GM21576 (cell line): ENCODE results near the gene KRT9.
"Not testable (repeated sequence)": the region's sequence is repeated elsewhere in the genome, so short reads cannot be mapped to it uniquely, and the experiment has no call there.

Source experiments
- ATAC-seq: cut with Tn5 transposase; IDR thresholded peaks from one replicate; pipeline ENCODE4 v1.9.1; 2021; ENCODE audit warnings: mild to moderate bottlenecking, moderate library complexity; ENCODE audit not compliant: unreplicated experiment

Gene KRT9

DNA sequence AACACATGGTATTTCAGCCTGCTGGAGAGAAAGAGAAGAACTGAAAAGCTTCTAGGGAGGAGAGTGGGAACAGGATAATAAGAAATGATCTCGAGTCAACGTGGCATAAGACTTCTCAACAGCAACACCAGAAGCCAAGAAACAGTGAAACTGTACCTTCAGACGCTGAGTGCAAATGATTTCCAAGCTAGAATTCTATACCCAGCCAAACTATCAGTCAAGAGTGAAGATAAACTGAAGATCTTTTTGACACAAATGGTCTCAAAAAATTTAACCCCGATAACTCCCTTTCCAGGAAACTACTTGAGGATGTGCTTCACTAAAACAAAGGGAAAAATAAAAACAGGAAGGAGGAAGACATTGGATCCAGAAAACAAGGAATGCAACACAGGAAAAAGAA, 35.1 kb upstream of the KRT9 start:
- not testable (repeated sequence) for ATAC-seq

DNA sequence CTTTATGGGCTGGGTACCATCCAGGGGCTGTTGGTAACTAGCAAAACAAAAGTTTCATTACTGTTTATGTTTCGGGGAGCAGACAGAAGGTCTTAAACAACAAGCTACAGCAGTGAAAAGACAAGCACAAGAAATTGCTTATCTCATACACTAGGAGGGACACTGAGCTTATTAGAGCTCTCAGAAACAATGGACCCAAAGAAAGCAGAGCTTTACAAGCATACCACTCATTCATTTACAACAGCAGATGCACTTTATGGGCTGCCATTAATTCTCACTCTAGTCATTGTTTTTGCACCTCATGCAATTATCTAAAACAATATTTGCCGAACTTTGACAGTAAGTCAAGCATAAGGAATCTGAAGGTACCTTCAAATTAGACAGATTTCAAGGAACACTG, 30.7 kb upstream of the KRT9 start:
- ATAC-seq: no peak

DNA sequence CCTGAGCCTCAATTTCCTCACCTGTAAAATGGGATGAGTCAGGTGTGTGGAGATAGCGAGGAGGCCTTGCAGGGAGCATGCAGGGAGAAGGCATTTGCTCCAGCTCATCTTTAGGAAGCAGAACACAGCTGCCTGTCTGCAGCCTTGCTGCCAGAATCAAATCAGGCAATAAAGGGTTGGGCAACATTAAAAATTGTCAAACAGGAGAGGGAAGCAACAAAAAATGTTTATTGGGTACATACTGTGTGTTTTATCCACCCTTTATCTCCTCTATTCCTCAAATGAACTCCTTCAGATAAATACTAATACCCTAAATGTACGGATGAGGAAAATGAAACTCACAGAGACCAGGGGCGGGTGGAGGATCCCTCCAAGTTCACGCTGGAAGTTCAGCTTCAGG, 28.5 kb upstream of the KRT9 start:
- ATAC-seq: no peak

DNA sequence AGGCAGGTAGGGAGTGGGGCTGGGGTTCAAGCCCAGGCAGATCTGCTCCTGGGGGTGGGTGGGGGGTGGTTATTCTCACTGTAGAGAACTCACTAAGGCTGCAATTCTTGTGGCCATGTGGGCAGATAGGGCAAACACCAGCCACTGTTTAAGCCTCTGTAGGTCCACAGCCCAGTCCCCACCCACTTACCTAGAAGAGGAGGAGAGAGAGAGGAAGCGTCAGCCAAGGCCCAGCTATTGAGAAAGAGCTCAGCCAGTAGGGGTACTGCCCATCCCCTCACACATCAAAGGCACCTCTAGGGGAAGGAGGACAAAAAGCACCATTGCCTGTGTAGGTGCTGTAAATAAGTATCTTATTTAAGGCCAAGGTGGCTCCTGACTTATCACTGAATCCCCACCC, 27.8 kb upstream of the KRT9 start:
- no peak for ATAC-seq

DNA sequence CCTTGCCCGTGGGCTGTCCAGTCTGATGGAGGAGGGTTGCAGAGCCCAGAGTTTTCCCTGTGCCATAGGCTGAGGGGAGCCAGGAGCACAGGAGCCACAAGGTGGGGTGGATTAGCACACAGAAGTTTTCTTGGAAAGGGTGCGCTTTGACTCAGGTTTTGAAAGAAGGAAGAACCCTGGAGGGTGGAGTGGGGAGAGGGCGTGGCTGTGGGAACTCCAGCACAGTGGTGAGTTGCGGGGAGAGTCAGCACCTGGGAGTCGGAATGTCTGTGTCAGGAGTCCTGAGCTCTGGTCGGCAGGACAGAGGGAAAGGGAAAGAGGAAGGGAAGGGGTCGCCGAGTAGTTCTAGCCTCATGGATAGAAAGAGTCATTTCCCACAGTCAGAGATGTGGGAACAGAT, 23.7 kb upstream of the KRT9 start:
- ATAC-seq: no peak

- ATAC-seq: no peak
These were observed 22.6 kb upstream of the KRT9 start for GRCh38 chr17:41594363-41594915.

DNA sequence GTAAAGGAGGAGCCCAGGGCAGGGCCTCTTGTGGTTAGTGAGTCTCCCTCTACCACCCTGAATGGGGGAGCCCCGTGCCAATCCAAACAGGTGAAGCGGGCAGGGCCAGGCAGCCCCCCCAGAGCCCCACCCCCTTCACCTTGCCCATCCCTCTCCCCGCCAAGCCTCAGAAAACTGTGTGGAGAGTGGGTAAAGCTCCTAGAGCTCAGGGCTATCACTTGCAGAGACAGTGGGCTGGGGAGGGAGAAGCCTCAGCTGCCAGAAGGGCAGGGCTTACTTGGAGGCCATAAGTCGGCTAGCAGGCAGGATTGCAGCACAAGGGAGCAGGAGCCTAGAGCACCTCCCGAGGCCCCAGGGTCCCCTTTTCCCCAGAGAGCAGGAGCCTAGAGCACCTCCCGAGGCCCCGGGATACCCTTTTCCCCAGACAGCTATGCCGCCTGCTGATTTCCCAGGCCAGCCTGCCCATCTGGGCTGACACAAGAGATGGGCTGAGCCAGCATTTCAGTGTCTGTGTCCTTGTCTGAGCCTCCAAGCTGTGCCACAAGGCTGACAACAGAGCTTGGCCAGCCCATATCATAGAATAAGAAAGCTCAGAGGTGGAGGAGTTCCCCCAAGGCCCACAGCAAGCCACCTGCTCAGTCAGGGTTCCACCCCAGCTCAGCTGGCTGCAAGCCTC, 21.6 kb upstream of the KRT9 start:
- ATAC-seq: no peak

GRCh38 chr17:41592601-41593305, 20.9 kb upstream of the KRT9 start:
- ATAC-seq: no peak

DNA sequence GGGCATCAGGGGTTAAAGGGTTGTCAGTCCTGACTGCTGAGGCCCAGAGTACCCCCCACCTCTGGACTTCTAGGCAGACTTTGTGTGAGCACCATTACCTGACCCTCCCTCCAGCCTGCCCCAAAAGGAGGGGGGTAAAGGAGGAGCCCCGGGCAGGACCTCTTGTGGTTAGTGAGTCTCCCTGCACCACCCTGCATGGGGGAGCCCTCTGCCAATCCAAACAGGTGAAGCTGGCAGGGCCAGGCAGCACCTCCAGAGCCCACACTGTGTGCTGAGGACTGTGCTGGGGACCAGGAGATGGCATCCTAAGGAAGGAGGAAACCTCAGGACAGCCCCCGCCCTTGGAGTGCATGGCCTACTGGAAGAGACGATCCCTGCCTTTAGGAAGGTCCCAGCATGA, 17.4 kb upstream of the KRT9 start:
- no peak for ATAC-seq

DNA sequence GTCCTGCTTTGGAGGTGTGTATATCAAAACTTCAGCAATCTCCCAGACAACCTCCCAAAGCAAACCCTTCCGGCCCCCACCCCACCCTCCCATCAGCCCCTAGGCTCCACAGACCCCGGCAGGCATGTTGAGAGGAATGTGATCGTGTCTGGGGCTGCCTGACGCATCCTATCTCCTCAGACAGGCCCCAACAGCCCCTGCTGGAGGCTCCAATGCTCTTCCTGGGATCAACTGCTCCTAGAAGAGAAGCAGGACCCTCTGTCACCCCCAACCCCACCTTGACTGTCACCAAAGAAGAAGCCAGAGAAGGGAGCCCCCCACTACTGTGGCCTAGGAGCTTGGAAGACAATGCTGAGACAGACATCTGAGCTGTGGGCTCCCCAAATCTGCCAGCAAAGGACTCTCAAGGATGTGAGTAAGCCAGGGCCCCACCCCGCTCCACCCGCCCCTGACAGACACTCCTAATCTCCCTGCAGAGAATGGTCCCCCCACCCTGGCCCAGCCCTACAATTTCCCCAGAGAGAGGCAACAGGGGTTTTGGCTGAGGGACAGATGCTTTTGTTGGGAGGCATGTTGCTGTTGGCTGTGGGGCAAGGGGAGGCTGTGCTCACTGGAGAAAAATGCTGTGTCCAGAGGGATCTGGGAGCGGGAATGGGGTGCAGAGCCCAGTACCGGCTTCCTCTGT, 16.4 kb upstream of the KRT9 start:
- no peak for ATAC-seq

DNA sequence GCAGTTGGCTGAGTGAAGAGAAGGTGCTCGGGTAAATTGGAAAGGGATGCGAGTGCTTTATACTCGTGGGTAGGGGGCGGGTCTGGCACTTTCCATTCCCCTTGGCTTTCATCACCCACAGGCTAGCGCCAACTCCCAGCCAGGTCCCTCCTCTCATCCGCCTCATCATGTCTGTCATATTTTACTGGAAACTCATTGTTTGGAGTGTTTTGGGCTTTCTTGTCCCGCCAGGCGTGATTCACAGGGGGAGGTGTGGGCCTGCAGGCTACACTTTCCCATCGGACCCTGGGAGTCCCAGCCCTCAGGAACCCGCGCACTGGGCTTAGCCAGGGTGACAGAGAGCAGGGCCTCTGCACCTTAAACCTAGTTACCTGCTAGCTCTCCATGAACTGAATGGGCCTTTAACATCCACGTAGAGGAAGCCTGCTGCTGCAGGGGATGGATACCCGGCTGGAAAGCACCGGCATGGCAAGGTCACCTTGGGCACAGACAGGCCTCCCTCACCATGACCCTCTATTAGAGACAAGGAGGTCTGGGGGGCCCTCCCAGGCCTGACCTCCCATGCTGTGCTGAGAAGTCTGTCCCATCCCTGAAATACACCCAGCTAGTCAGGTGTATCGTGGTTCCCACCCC, 15.1 kb upstream of the KRT9 start, which contains the start of gene KRT14:
TSS of gene KRT14 (minus strand) at position 33 of the 633 bp plus-strand sequence. CDS start 61 bp downstream, outside the sequence.
- ATAC-seq: no peak

DNA sequence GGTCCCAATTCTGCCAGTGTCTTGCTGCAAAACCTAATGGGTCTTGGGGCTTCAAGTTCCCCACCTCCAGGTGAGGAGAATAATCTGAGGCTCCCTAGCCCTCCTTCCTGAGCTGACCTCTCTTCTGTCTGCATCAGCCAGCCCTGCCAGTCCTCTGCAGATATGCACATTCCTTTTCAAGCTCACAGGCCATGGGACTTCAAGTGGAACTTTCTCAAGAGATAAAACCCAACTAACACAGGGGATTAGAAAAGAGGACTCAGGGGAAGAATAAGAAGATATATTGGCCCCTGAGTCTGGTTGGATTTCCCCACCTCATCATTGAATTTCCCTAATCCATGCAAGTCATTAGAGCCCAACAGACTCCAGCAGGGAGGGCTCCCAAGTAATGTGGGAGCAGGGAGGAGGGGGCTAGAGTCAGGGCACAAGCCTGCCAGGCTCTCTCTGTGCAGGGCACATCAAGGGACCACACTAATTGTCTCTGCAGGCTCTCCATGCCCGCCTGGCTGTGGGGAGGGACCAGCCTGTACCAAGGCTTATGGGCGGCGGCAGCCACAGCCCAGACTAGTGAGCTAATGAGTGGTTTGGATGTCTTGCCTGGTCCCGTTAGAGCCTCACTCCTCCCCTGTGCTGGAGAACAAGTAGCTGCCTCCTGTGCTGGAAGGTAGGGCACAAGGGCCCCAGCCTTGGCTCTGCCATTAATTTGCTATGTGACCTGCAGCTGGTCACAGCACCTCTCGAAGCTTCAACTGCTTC, 13.6 kb upstream of the KRT9 start:
- ATAC-seq: no peak

- ATAC-seq: not testable (repeated sequence)
These were observed 12.6 kb upstream of the KRT9 start for GRCh38 chr17:41584331-41584927.

GRCh38 chr17:41583137-41584127, 11.6 kb upstream of the KRT9 start:
- no peak for ATAC-seq

DNA sequence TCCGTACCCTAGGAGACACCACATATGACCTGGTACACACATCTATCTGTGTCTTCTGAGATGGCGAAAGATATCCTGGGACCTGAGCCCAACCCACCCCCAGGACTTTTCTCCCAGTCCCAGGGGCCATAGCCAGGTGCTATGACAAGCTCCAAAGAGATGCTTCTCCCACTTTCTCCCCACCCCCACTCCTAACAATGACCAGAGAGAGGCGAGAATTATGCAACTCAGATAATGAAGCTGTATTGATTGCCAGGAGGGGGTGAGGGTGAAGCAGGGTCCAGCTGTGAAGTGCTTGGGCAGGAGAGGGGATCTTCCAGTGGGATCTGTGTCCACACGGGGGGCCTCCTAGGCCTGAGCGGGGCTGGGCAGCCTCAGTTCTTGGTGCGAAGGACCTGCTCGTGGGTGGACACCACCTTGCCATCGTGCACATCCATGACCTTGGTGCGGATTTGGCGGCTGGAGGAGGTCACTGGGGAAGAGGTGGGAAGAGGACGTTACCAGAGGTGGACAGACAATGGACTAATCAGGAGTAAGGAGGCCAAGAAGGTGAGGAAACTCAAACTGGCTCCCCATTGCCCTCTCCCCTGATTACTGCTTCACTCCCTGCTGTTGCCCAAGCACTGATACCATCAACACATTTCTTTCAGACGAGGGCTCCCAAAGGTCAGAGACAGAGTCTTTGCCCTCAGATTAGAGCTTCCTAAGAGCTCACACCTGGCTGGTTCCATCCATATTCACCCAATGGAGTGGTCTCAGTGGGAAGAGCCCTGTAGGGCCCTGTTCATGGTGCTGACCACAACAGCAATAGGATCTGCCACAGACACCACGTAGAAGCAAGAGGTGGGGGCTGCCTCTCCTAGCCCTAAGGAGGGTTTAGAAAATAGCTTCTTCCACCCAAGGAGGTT, 10.5 kb upstream of the KRT9 start:
- not testable (repeated sequence) for ATAC-seq

DNA sequence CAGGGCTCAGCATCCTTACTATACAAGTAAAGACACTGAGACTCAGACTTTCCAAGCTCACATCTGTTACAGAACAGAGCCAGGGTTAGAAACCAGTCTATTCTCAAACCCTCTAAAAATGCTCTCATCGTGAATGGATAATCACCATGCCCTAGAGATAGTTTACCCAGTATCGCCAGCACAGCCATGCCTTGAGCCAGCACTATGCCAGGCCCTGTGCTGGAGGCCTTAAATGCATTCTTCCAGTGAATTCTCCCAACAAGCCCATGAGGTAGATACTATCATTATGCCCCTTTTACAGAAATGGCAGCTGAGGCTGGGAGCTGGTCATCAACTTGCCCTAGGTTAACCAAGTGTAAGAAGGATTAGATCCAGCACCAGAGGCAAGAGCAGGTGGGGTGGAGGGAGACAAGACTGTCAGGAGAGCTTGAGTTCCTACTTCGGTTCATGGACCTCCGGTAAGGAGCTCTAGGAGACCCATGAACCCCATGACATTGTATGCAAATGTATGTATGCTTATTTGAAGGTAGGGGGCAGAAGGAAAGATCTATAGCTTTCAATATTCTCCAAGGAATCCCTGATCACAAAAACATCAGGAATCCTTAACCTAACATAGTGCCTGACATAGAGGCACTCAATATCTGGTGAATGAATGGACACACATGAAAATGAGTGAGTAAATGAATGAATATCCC, 9.7 kb upstream of the KRT9 start:
- ATAC-seq: no peak

GRCh38 chr17:41580687-41581365, 9.0 kb upstream of the KRT9 start:
- ATAC-seq: no peak
